SU-DHL-6 (cell line): ENCODE data around the gene HNRNPM.
"Not testable (repeated sequence)": the region's sequence is repeated elsewhere in the genome, so short reads cannot be mapped to it uniquely, and the experiment has no call there.

Experiments used
- H2AFZ ChIP-seq: fragments of 200-600 bp; sonication (generic); 2 replicates; pipeline ENCODE4 v1.6.1; 2014; ENCODE audit warnings: low read depth, mild to moderate bottlenecking, moderate library complexity, mixed read lengths, antibody characterized with exemption, low read length; ENCODE audit not compliant: severe bottlenecking
- H3F3A ChIP-seq: fragments of 200-600 bp; shearing (Covaris generic); 2 replicates; pipeline ENCODE4 v1.6.0; 2016; ENCODE audit warnings: antibody characterized with exemption, mild to moderate bottlenecking; ENCODE audit not compliant: insufficient read depth
- H3K27ac ChIP-seq: fragments of 200-600 bp; sonication (generic); 2 replicates; pipeline ENCODE4 v1.5.1; 2016; ENCODE audit warnings: low read depth, mild to moderate bottlenecking, low read length, moderate library complexity, mixed read lengths
- H3K27me3 ChIP-seq: fragments of 200-600 bp; sonication (generic), shearing (Covaris generic); 2 replicates; pipeline ENCODE4 v1.6.0; 2014; ENCODE audit warnings: mild to moderate bottlenecking, low read length
- H3K36me3 ChIP-seq: fragments of 200-600 bp; sonication (generic); 2 replicates; pipeline ENCODE4 v1.6.1; 2014; ENCODE audit warnings: mild to moderate bottlenecking, low read length, mixed read lengths
- H3K4me2 ChIP-seq: fragments of 300-600, 200-600 bp; shearing (Covaris generic), sonication (generic); 2 replicates; pipeline ENCODE4 v1.6.0; 2014; ENCODE audit warnings: low read length, low read depth, mild to moderate bottlenecking; ENCODE audit not compliant: poor library complexity, severe bottlenecking
- H3K4me3 ChIP-seq: fragments of 200-600 bp; sonication (generic); 2 replicates; pipeline ENCODE4 v1.5.1; 2014; ENCODE audit warnings: antibody characterized with exemption, low read length, mild to moderate bottlenecking, mixed read lengths; ENCODE audit not compliant: insufficient read depth, poor library complexity, severe bottlenecking
- H3K79me2 ChIP-seq: fragments of 200-600 bp; sonication (generic); 2 replicates; pipeline ENCODE4 v1.6.1; 2014; ENCODE audit warnings: mild to moderate bottlenecking, low read length, moderate library complexity; ENCODE audit not compliant: insufficient read depth
- H3K9ac ChIP-seq: fragments of 200-600 bp; sonication (generic); 2 replicates; pipeline ENCODE4 v1.7.0; 2014; ENCODE audit warnings: mild to moderate bottlenecking, low read length
- H3K9me2 ChIP-seq: fragments of 200-600 bp; sonication (generic); replicated peaks from 2 replicates; pipeline ENCODE4 v1.6.1; 2014; ENCODE audit warnings: low read length; ENCODE audit not compliant: insufficient read depth
- H3K9me3 ChIP-seq: fragments of 200-600 bp; sonication (generic); 2 replicates; pipeline ENCODE4 v1.6.1; 2014; ENCODE audit warnings: low read length, mixed read lengths; ENCODE audit not compliant: insufficient read depth
- H4K20me1 ChIP-seq: fragments of 200-600 bp; sonication (generic); 2 replicates; pipeline ENCODE4 v1.6.1; 2014; ENCODE audit warnings: low read depth, mild to moderate bottlenecking, antibody characterized with exemption, low read length, moderate library complexity, mixed read lengths
- CTCF ChIP-seq: fragments of 200-600 bp; sonication (generic); IDR thresholded peaks from one replicate; pipeline ENCODE4 v1.5.1; 2017; ENCODE audit warnings: antibody characterized with exemption, mild to moderate bottlenecking, low read length, moderate library complexity; ENCODE audit not compliant: insufficient read depth, poor library complexity, severe bottlenecking
- EZH2phosphoT487 ChIP-seq: fragments of 200-600 bp; sonication (generic), shearing (Covaris generic); conservative IDR thresholded peaks from 2 replicates; pipeline ENCODE4 v1.6.1; 2018; ENCODE audit warnings: mild to moderate bottlenecking, antibody characterized with exemption, low read length, moderate library complexity, mixed read lengths

HNRNPM gene

GRCh38 chr19:8403098-8403819 is 41.5 kb upstream of the HNRNPM start:
- Histone ChIP-seq H3K36me3 (no peaks in the 10 kb centered on the region), H3K4me3 (no peak overlapping the region), H3K9me2 (no peaks in the 10 kb centered on the region), H3K27ac (no peak overlapping the region), H3K9me3 (no peaks in the 10 kb centered on the region), H4K20me1 (no peaks in the 10 kb centered on the region), H2AFZ (no peak overlapping the region), H3K27me3 (no peaks in the 10 kb centered on the region), H3K79me2 (peaks cover 9% of the 10 kb centered on the region; the same call in 1 of the 2 replicates), H3K4me2 (no peak overlapping the region), H3F3A (no peaks in the 10 kb centered on the region), H3K9ac (no peak overlapping the region)
- TF ChIP-seq CTCF (no peak), EZH2phosphoT487 (no peak)

- Histone ChIP-seq H3K9me2 (no peaks in the 10 kb centered on the region), H3K4me2 (no peak overlapping the region), H3K36me3 (no peaks in the 10 kb centered on the region), H4K20me1 (no peaks in the 10 kb centered on the region), H3K4me3 (no peak overlapping the region), H3K27ac (no peak overlapping the region), H3F3A (no peaks in the 10 kb centered on the region), H3K27me3 (no peaks in the 10 kb centered on the region), H3K9me3 (no peaks in the 10 kb centered on the region), H3K79me2 (peaks cover 4% of the 10 kb centered on the region; the same call in 1 of the 2 replicates), H2AFZ (no peak overlapping the region), H3K9ac (no peak overlapping the region)
- TF ChIP-seq CTCF (no peak), EZH2phosphoT487 (no peak)
Measured at GRCh38 chr19:8403820-8404109, 41.0 kb upstream of the HNRNPM start.

- Histone ChIP-seq H3F3A (no peaks in the 10 kb centered on the region), H4K20me1 (no peaks in the 10 kb centered on the region), H3K9ac (no peak overlapping the region), H3K36me3 (no peaks in the 10 kb centered on the region), H3K9me2 (no peaks in the 10 kb centered on the region), H3K79me2 (no peaks in the 10 kb centered on the region), H3K9me3 (no peaks in the 10 kb centered on the region), H3K4me2 (no peak overlapping the region), H3K4me3 (no peak overlapping the region), H3K27ac (no peak overlapping the region), H3K27me3 (no peaks in the 10 kb centered on the region), H2AFZ (no peak overlapping the region)
- TF ChIP-seq EZH2phosphoT487: no peak
Measured at GRCh38 chr19:8404391-8405151, 40.2 kb upstream of the HNRNPM start.

DNA sequence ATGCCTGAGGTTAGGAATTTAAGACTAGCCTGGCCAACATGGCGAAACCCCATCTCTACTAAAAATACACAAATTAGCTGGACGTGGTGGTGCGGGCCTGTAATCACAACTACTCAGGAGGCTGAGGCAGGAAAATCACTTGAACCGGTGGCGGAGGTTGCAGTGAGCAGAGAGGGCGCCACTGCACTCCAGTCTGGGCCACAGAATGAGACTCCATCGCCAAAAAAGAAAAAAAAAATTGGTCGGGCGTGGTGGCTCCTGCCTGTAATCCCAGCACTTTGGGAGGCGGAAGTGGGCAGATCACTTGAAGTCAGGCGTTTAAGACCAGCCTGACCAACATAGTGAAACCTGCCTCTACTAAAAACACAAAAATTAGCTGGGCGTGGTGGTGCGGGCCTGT is 34.1 kb upstream of the HNRNPM start:
- not testable (repeated sequence) for H3K9me2 ChIP-seq, H3K4me2 ChIP-seq, H3K79me2 ChIP-seq, H3K9ac ChIP-seq, H4K20me1 ChIP-seq, H3K27ac ChIP-seq, H2AFZ ChIP-seq, H3F3A ChIP-seq, H3K9me3 ChIP-seq, H3K27me3 ChIP-seq, H3K4me3 ChIP-seq, H3K36me3 ChIP-seq
